Activated CD4-positive, alpha-beta T cell treated with anti-CD3 and anti-CD28 coated beads, Interleukin-10, Interleukin-2, amounts not matched to agents 100 ng/mL and 50 ng/mL, durations not matched to agents 16 hours and 8 hours (primary cell): Measurements from ENCODE around the gene PTH1R.

Experiments used
- DNase-seq: peaks from one replicate; pipeline ENCODE4 v3.0.0-alpha.2; 2020

The PTH1R gene

GRCh38 chr3:46877406-46878125 is at the start of gene PTH1R:
PTH1R (plus strand) TSS chr3:46877721; CDS start chr3:46883560, 5,839 bp downstream.
- DNase-seq: no peak

GRCh38 chr3:46829699-46830208 is 47.8 kb upstream of the PTH1R start:
- peak; percentile 48 for DNase-seq

DNA sequence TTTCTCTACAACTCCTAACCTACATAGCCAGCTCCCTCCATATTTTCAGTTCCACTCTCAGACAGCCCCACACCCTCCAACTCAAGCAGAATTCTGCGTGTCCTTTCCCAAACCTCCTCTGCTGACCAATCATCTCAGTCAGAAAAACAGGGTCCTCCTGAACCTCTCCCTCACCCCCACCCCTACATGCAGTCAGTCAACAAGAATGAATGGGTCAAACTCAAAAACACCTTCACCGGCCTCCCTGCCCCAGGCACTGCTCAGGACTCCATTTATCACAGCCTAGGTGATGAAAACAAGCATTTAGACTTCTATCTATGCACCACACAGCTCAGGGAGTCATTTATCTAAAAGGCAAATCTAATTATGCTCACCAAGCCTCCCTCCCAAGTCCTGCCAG is 46.7 kb upstream of the PTH1R start:
- DNase-seq: no peak

- DNase-seq: no peak
Measured at GRCh38 chr3:46831316-46831715, 46.2 kb upstream of the PTH1R start.

DNA sequence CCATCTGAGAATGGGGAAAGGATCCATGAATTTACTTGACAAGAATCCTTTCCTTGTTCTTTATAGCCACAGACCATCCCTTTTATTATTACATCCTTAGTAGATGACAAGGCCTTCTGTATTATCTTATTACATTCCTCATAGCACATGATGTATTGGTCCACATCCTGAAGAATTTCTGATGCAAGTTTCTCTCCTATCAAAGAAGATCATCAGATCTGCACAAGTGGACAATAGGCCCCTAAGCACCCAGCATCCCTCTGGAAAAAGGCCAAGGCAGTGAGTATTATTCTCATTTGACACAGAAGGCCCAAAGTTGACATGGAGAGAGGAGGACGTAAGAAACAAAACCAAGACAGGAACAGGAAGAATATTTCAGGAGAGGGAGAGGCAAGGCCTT is 45.7 kb upstream of the PTH1R start:
- no peak for DNase-seq

GRCh38 chr3:46833346-46834300 is 43.9 kb upstream of the PTH1R start:
- DNase-seq: no peak

DNA sequence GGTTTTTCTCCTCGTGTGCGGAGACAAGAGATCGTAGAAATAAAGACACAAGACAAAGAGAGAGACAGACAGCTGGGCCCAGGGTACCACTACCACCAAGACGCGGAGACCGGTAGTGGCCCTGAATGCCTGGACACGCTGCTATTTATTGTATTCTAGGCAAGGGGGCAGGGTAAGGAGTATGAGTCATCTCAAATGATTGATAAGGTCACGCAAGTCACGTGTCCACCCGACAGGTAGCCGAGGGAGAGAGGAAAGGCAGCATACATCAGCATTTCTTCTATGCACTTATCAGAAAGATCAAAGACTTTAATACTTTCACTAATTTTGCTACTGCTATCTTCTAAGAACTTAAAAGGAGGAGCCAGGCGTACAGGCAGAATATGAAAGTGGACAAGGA is 42.5 kb upstream of the PTH1R start:
- no peak for DNase-seq

DNA sequence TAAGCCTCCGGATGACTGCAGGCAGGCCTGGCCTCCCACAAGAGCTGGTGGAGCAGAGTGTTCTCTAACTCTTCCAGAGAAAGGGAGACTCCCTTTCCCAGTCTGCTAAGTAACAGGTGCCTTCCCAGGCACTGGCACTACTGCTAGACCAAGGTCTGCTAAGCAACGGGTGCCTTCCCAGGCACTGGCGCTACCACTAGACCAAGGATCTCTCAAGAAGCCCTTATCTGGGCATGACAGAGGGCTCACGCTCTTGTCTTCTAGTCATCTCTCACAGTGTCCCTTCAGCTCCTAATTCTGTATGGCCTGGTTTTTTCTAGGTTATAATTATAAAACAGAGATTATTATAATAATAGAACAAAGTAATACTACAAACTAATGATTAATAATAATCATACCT is 42.0 kb upstream of the PTH1R start:
- DNase-seq: no peak

- DNase-seq: no peak
Measured at GRCh38 chr3:46838301-46838700, 39.2 kb upstream of the PTH1R start.

- DNase-seq: no peak
Measured at GRCh38 chr3:46840491-46840890, 37.0 kb upstream of the PTH1R start.

DNA sequence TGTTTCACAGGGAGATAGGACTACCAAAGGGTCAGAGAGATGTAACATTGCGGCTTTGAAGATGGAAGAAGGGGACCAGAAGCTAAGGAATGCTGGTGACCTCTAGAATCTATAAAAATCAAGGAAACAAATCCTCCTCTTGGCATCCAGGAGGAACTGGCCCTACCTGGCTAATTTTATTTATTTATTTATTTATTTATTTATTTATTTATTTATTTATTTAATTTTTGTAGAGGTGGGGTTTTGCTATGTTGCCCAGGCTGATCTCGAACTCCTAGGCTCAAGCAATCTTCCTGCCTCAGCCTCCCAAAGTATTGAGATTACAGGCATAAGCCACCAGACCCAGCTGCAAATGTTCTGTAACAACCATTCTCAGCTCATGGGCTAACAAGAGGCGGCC is 34.0 kb upstream of the PTH1R start:
- DNase-seq: no peak

DNA sequence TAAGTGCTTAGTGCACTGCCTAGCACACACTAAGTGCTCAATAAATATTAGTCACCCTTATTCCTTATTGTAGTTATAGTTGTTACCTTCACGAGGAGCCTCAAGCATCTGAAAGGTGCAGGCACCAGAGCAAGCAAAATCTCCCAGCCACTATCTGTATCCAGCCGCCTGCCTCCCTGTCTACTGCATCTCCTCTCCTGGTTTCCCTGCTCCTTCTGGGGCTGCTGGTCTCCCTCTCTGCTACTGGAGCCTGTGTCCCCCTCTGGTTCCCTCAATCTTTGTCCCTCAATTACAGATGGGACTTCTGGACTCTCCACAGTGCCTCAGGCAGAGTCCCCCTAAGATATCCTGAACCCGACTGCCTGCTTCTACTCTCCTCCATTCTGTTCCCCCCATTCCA is 33.1 kb upstream of the PTH1R start:
- DNase-seq: no peak

DNA sequence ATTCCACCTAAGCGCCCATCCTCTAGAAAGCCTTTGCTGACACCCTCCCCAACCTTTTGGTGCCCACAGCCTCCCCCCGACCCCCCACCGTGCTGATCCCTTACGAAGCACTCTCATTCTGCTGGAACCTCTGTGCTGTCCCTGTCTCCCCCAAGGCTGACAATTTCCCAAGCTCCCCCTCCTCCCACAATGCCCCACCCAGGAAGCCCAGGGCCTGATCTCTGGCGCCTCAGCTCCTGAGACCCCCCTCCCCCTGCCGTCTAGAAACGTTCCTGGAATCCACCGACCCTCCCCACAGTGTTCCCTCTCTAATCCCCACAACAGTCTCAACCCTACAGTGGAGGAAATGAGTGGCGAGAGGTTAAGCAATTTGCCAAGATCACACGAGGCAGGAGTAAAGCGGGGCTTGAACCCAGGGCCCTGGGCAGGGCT is 32.6 kb upstream of the PTH1R start:
- no peak for DNase-seq

DNA sequence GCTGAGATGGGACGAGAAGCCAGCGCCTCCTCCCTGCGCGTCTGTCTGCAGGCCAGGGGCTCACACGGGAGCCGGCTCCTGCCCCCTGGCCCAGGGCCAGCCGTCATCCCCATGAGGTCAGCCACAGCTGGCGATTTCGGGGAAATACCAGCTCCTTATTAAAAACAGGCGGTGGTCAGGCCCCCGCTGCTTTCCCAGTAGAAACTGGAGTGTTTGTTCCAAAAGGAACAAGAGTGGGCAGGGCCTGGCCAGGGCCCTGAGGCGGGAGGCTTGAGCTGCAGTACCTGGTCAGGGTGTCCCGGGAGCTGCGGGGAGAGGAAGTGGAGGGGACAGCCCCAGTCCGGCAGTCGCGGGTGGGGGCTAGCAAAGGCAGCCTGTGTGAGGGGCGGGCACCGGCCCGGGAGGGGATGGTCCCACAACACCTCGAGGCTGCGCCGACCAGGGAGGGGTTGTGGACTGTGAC is 32.1 kb upstream of the PTH1R start:
- DNase-seq: no peak

GRCh38 chr3:46845860-46846623 is 31.5 kb upstream of the PTH1R start:
- DNase-seq: peak; percentile 79

DNA sequence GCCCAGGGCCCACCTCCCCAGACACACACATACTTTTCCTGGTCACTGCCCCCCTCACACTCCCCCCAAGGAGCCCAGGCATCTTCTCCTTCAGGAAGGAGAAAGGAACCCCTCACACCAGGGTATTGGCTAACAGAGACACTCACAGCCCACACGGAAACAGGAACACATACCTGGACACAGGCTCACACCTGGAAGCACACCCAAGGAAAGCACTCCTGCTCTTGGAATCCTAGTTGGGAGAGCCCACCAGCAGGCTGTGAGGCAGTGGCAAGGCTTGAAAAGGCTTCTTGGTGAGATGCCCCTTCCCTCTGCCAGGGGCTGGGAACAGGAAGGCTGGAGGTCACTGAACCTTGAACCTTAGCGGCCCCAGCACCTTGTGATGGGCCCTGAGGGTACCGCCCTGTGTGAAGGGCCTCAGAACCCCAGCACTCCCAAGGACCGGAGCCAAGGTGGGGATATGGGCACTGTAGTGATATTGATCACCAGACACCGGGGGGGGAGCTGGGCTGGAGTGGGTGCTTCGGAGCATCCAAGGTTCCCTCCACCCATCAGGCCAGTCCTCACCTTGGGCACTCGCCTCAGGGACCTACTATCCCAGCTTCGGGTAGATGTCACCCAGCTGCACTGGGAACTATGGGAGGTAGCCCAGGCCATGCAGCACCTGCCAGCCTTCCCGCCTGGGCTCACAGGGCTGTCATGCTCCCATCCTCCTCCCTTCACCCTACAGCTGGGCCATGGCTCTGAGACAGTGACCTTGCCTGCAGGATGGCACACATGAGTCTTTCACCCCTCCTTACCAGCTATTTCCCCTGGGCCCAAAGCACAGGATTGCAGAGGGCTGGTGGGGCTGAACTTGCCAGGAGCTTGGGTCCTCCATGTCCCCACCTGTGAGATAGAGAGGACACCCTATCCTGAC is 30.6 kb upstream of the PTH1R start:
- no peak for DNase-seq

DNA sequence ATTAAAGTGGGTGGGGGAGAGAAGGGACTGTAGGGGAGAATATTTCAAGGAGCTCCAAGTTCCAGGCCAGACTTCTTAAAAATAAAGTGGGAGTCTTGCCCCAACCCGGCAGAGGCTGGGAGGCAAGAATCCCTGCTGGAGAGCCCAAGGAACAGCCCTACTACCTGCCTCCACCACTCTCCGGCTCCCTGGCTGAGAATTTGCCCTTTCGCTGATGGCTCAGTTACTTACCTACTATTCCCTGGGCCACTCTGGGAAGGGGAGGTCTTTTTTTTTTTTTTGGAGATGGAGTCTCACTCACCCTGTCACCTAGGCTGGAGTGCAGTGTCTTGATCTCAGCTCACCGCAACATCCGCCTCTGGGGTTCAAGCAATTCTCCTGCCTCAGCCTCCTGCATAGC is 29.8 kb upstream of the PTH1R start:
- no peak for DNase-seq

DNA sequence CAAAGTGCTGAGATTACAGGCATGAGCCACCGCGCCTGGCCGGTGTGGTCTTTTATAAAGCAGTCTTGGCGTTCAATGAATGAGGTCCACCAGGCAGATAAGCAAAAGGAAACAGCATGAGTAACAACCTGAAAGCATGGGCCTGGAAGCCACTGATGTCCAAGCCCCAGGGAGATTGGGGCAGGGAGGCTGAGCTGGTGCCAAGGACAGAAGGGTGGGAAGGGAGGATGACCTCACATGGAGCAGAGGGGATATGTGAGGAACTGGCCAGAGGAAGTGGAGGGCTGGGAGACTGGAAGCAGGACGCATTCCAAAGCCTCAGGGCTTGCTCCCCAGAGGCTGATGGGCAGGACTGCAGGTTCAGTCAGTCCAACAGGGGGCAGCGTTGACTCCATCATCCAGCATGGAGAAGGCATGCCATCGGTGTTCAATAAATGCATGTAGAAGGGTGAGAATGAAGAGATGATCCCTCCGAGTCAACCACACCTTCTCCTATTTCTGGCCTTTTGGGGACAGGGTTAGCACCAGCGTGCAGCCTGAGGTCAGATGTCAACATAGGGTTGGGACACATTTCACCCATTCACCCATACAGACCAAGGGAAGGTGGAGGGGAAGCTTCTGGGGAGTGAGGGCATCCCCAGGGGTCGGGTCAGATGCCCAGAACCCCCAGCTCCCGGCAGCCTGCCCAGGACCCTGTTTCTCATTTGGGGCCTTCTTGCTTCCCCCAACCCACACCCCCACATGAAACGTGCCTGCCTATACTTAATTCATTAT is 29.1 kb upstream of the PTH1R start:
- peak; percentile 59 for DNase-seq

DNA sequence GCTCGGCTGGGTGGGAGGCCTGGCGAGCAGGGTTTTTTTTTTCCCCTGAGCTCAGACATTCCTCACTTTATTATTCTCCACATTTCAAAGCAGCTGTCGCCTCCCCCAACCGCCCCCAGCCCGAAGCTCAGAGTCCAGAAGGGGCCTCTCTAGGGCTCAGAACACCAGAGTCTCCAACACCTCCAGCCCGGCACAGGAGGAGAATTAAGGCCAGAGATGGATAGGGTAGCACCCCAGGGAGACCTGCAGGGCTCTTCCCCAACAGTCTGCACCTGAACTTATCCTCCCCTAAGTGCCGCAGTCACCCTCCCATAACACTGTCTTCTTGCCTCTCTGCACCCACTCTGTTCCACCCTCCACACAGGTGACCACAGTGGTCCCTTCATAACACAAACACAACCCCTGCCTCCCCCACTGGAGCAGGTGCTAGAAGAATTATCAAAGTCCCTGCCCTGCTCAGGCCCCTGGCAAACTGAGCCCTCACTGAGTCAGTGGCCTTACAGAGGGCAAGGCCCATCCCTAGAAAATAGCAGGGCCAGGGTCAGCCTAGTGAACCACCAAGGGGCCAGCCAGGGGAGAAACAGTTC is 28.4 kb upstream of the PTH1R start:
- no peak for DNase-seq

- DNase-seq: no peak
Measured at GRCh38 chr3:46849686-46850467, 27.6 kb upstream of the PTH1R start.
